HG03108 (cell line): ENCODE measurements around the gene SGCD.
A peak's percentile ranks its signal among the peaks of the same experiment; 100 is the strongest.

Experiments used
- ATAC-seq: cut with Tn5 transposase; IDR thresholded peaks from one replicate; pipeline ENCODE4 v1.9.1; 2021; ENCODE audit warnings: moderate library complexity; ENCODE audit not compliant: unreplicated experiment

SGCD gene

GRCh38 chr5:156359476-156359875, 32.5 kb downstream of the SGCD start:
- ATAC-seq = no peak

- no peak for ATAC-seq
These were observed 34.6 kb downstream of the SGCD start for GRCh38 chr5:156361436-156362109.

- ATAC-seq = no peak
These were observed 36.9 kb downstream of the SGCD start for GRCh38 chr5:156363861-156364260.

- ATAC-seq = no peak
These were observed 39.6 kb downstream of the SGCD start for GRCh38 chr5:156366521-156366920.

GRCh38 chr5:156367597-156367996, 40.6 kb downstream of the SGCD start:
- ATAC-seq = no peak

GRCh38 chr5:156375895-156376495, 49.0 kb downstream of the SGCD start:
- ATAC-seq = no peak

- peak; percentile 55 for ATAC-seq
These were observed 49.8 kb downstream of the SGCD start for GRCh38 chr5:156376751-156377150.

GRCh38 chr5:156378159-156378558, 51.2 kb downstream of the SGCD start:
- ATAC-seq = peak; percentile 48

- ATAC-seq = no peak
These were observed 52.2 kb downstream of the SGCD start for GRCh38 chr5:156379206-156379605.

GRCh38 chr5:156380848-156381247, 53.9 kb downstream of the SGCD start:
- no peak for ATAC-seq

GRCh38 chr5:156383510-156384265, 56.7 kb downstream of the SGCD start:
- ATAC-seq = no peak

- ATAC-seq = no peak
These were observed 58.5 kb downstream of the SGCD start for GRCh38 chr5:156385416-156385815.

- no peak for ATAC-seq
These were observed 60.0 kb downstream of the SGCD start for GRCh38 chr5:156386976-156387375.

GRCh38 chr5:156387391-156387790, 60.4 kb downstream of the SGCD start:
- ATAC-seq = no peak

- no peak for ATAC-seq
These were observed 61.3 kb downstream of the SGCD start for GRCh38 chr5:156388233-156388632.

GRCh38 chr5:156391139-156391538, 64.2 kb downstream of the SGCD start:
- no peak for ATAC-seq

GRCh38 chr5:156393980-156394379, 67.0 kb downstream of the SGCD start:
- ATAC-seq = no peak

GRCh38 chr5:156394642-156395305, 67.8 kb downstream of the SGCD start:
- no peak for ATAC-seq

GRCh38 chr5:156395306-156395675, 68.3 kb downstream of the SGCD start:
- no peak for ATAC-seq

GRCh38 chr5:156396063-156396829, 69.3 kb downstream of the SGCD start:
- no peak for ATAC-seq

- no peak for ATAC-seq
These were observed 69.8 kb downstream of the SGCD start for GRCh38 chr5:156396830-156397081.
